ENCODE results near the gene PHACTR4.
"Not testable (repeated sequence)": the region's sequence is repeated elsewhere in the genome, so short reads cannot be mapped to it uniquely, and the experiment has no call there.

Gene PHACTR4

GRCh38 chr1:28505406-28506187, 136.1 kb downstream of the PHACTR4 start, which contains the start of gene RCC1:
Gene RCC1 (plus strand): TSS chr1:28506043. CDS start chr1:28529867, 23,824 bp downstream.
- Histone ChIP-seq H3K9ac (ENCODE audit: low read length) (peak within 1 kb of the TSS; percentile 93), H3K9me3 (ENCODE audit: control insufficient read depth, low read length) (no peaks in the 10 kb centered on the region), H3K4me3 (ENCODE audit: low read length) (peak within 1 kb of the TSS; percentile 86), H3K27me3 (replicated peaks; ENCODE audit: control insufficient read depth, insufficient read depth, low read length) (no peaks in the 10 kb centered on the region), H3K36me3 (ENCODE audit: control insufficient read depth, insufficient read depth, low read length, severe bottlenecking) (peaks cover 40% of the 10 kb centered on the region), H3K4me1 (ENCODE audit: control insufficient read depth, insufficient read depth, low read length) (peaks cover 29% of the 10 kb centered on the region)
- peak; percentile 99 for DNase-seq (ENCODE audit: low read depth)

GRCh38 chr1:28506907-28507246, 137.3 kb downstream of the PHACTR4 start:
- H3K4me3 ChIP-seq (ENCODE audit: low read length), result peak overlapping the region; percentile 86
- no peaks in the 10 kb centered on the region for H3K9me3 ChIP-seq (ENCODE audit: control insufficient read depth, low read length)
- peaks cover 33% of the 10 kb centered on the region for H3K4me1 ChIP-seq (ENCODE audit: control insufficient read depth, insufficient read depth, low read length)
- H3K27me3 ChIP-seq (replicated peaks; ENCODE audit: control insufficient read depth, insufficient read depth, low read length), result no peaks in the 10 kb centered on the region
- H3K36me3 ChIP-seq (ENCODE audit: control insufficient read depth, insufficient read depth, low read length, severe bottlenecking), result peaks cover 48% of the 10 kb centered on the region
- peak overlapping the region; percentile 93 for H3K9ac ChIP-seq (ENCODE audit: low read length)
- DNase-seq (ENCODE audit: low read depth), result peak; percentile 11

DNA sequence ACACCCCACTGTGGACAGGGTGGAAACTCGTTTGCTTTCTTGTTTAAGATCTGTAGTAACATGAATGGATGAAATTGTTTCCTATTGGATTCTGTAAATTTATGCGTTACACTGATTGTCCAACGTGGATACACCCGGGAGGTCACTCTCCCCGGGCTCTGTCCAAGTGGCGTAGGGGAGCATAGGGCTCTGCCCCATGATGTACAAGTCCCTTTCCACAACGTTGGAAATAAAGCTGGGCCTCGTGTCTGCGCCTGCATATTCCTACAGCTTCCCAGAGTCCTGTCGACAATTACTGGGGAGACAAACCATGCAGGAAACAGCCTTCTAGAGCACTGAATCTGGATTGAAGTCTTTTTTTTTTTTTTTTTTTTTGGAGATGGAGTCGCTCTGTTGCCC, 137.7 kb downstream of the PHACTR4 start:
- H3K4me3 ChIP-seq (ENCODE audit: low read length), result peak overlapping the region; percentile 86
- H3K9ac ChIP-seq (ENCODE audit: low read length), result peak overlapping the region; percentile 93
- H3K36me3 ChIP-seq (ENCODE audit: control insufficient read depth, insufficient read depth, low read length, severe bottlenecking), result peaks cover 52% of the 10 kb centered on the region
- H3K9me3 ChIP-seq (ENCODE audit: control insufficient read depth, low read length), result no peaks in the 10 kb centered on the region
- peaks cover 33% of the 10 kb centered on the region for H3K4me1 ChIP-seq (ENCODE audit: control insufficient read depth, insufficient read depth, low read length)
- peak; percentile 41 for DNase-seq (ENCODE audit: low read depth)
- no peaks in the 10 kb centered on the region for H3K27me3 ChIP-seq (replicated peaks; ENCODE audit: control insufficient read depth, insufficient read depth, low read length)

GRCh38 chr1:28507646-28508434, 138.3 kb downstream of the PHACTR4 start:
- Histone ChIP-seq H3K36me3 (ENCODE audit: control insufficient read depth, insufficient read depth, low read length, severe bottlenecking) (peaks cover 58% of the 10 kb centered on the region), H3K9ac (ENCODE audit: low read length) (peak overlapping the region; percentile 93), H3K27me3 (replicated peaks; ENCODE audit: control insufficient read depth, insufficient read depth, low read length) (no peaks in the 10 kb centered on the region), H3K4me1 (ENCODE audit: control insufficient read depth, insufficient read depth, low read length) (peaks cover 33% of the 10 kb centered on the region), H3K9me3 (ENCODE audit: control insufficient read depth, low read length) (no peaks in the 10 kb centered on the region), H3K4me3 (ENCODE audit: low read length) (peak overlapping the region; percentile 86)
- peak; percentile 8 for DNase-seq (ENCODE audit: low read depth)

- Histone ChIP-seq H3K36me3 (ENCODE audit: control insufficient read depth, insufficient read depth, low read length, severe bottlenecking) (peaks cover 63% of the 10 kb centered on the region), H3K9ac (ENCODE audit: low read length) (peak overlapping the region; percentile 93), H3K4me3 (ENCODE audit: low read length) (peak overlapping the region; percentile 86), H3K4me1 (ENCODE audit: control insufficient read depth, insufficient read depth, low read length) (peaks cover 33% of the 10 kb centered on the region), H3K9me3 (ENCODE audit: control insufficient read depth, low read length) (no peaks in the 10 kb centered on the region), H3K27me3 (replicated peaks; ENCODE audit: control insufficient read depth, insufficient read depth, low read length) (no peaks in the 10 kb centered on the region)
- DNase-seq (ENCODE audit: low read depth), result no peak
Observed at GRCh38 chr1:28508435-28508754, 138.9 kb downstream of the PHACTR4 start.

DNA sequence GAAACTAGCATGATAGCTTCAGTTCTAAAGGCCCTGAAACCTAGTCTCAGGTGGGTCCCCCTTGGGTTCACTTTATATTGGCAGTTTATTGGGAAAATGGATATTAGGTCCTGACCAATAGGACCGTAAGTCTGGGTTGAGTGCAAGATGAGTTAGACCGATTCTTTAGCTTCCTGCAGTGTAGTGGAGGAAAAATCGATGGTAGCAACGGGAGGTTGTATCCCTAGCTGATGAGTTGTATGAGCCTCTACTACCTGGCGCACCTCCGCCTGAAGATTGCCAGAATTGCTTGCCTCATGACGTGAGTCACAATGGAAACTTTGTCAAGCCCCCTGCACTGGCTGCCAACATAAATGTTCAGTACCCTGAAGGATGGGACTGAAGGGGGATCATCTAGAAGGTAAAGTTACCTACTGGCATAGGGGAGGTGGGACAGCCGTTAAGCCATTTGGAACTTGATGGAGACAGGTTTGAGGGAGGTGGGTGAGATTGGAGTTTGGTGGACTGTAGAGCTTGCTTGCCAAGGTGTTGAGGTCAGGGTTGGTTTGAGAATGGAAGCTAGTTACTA, 140.2 kb downstream of the PHACTR4 start:
- H3K4me1 ChIP-seq (ENCODE audit: control insufficient read depth, insufficient read depth, low read length), result peaks cover 33% of the 10 kb centered on the region
- H3K9me3 ChIP-seq (ENCODE audit: control insufficient read depth, low read length), result no peaks in the 10 kb centered on the region
- H3K36me3 ChIP-seq (ENCODE audit: control insufficient read depth, insufficient read depth, low read length, severe bottlenecking), result peaks cover 63% of the 10 kb centered on the region
- peak; percentile 22 for DNase-seq (ENCODE audit: low read depth)
- peak overlapping the region; percentile 93 for H3K9ac ChIP-seq (ENCODE audit: low read length)
- H3K4me3 ChIP-seq (ENCODE audit: low read length), result peak overlapping the region; percentile 86
- no peaks in the 10 kb centered on the region for H3K27me3 ChIP-seq (replicated peaks; ENCODE audit: control insufficient read depth, insufficient read depth, low read length)

- H3K4me1 ChIP-seq (ENCODE audit: control insufficient read depth, insufficient read depth, low read length), result peaks cover 33% of the 10 kb centered on the region
- H3K9ac ChIP-seq (ENCODE audit: low read length), result peak overlapping the region; percentile 93
- peaks cover 63% of the 10 kb centered on the region for H3K36me3 ChIP-seq (ENCODE audit: control insufficient read depth, insufficient read depth, low read length, severe bottlenecking)
- DNase-seq (ENCODE audit: low read depth), result peak; percentile 24
- no peaks in the 10 kb centered on the region for H3K9me3 ChIP-seq (ENCODE audit: control insufficient read depth, low read length)
- H3K27me3 ChIP-seq (replicated peaks; ENCODE audit: control insufficient read depth, insufficient read depth, low read length), result no peaks in the 10 kb centered on the region
- H3K4me3 ChIP-seq (ENCODE audit: low read length), result peak overlapping the region; percentile 86
Observed at GRCh38 chr1:28510273-28510969, 140.9 kb downstream of the PHACTR4 start.

- peaks cover 33% of the 10 kb centered on the region for H3K4me1 ChIP-seq (ENCODE audit: control insufficient read depth, insufficient read depth, low read length)
- peak overlapping the region; percentile 93 for H3K9ac ChIP-seq (ENCODE audit: low read length)
- no peaks in the 10 kb centered on the region for H3K27me3 ChIP-seq (replicated peaks; ENCODE audit: control insufficient read depth, insufficient read depth, low read length)
- DNase-seq (ENCODE audit: low read depth), result peak; percentile 12
- no peaks in the 10 kb centered on the region for H3K9me3 ChIP-seq (ENCODE audit: control insufficient read depth, low read length)
- H3K36me3 ChIP-seq (ENCODE audit: control insufficient read depth, insufficient read depth, low read length, severe bottlenecking), result peaks cover 63% of the 10 kb centered on the region
- peak overlapping the region; percentile 8 for H3K4me3 ChIP-seq (ENCODE audit: low read length)
Observed at GRCh38 chr1:28510970-28511440, 141.5 kb downstream of the PHACTR4 start.

DNA sequence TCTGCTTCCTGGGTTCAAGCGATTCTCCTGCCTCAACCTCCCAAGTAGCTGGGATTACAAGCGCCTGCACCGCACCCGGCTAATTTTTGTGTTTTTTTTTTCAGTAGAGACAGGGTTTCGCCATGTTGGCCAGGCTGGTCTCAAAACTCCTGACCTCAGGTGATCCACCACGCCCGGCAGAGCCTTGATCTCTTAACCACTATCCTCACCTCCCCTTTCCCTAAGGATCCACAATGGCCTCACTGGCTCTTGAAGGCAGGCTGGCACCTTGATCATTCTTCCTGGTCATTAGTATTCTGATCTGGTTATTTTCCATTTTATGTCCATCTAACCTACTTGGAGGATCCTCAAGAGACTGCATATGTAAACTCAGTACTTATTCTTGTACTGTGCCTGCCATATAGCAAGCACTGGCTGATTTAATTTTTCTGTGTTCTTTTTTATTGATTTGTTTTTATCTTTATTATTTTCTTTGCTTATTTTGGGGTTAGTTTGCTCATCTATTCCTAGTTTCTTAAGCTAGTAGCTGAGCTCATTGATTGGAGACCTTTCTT, 142.6 kb downstream of the PHACTR4 start:
- H3K4me1 ChIP-seq (ENCODE audit: control insufficient read depth, insufficient read depth, low read length), result peaks cover 33% of the 10 kb centered on the region
- H3K27me3 ChIP-seq (replicated peaks; ENCODE audit: control insufficient read depth, insufficient read depth, low read length), result no peaks in the 10 kb centered on the region
- no peak for DNase-seq (ENCODE audit: low read depth)
- peak overlapping the region; percentile 24 for H3K9ac ChIP-seq (ENCODE audit: low read length)
- no peak overlapping the region for H3K4me3 ChIP-seq (ENCODE audit: low read length)
- no peaks in the 10 kb centered on the region for H3K9me3 ChIP-seq (ENCODE audit: control insufficient read depth, low read length)
- H3K36me3 ChIP-seq (ENCODE audit: control insufficient read depth, insufficient read depth, low read length, severe bottlenecking), result peaks cover 57% of the 10 kb centered on the region

- Histone ChIP-seq H3K4me1 (ENCODE audit: control insufficient read depth, insufficient read depth, low read length) (peaks cover 30% of the 10 kb centered on the region), H3K36me3 (ENCODE audit: control insufficient read depth, insufficient read depth, low read length, severe bottlenecking) (peaks cover 34% of the 10 kb centered on the region)
- not testable (repeated sequence) for H3K27me3 ChIP-seq (replicated peaks; ENCODE audit: control insufficient read depth, insufficient read depth, low read length); DNase-seq (ENCODE audit: low read depth); H3K9me3 ChIP-seq (ENCODE audit: control insufficient read depth, low read length); H3K9ac ChIP-seq (ENCODE audit: low read length); H3K4me3 ChIP-seq (ENCODE audit: low read length)
Observed at GRCh38 chr1:28514445-28514933, 144.9 kb downstream of the PHACTR4 start.

Measured in adipocyte (in vitro differentiated cells).